A673 (cell line): ENCODE results near the gene PLVAP. TPM values are rescaled to one million over a fixed set of nuclear protein-coding genes. Genes with fewer than 3 reads are reported as not detected.

Experiments
- BruUV-seq: library from RNA; stranded (reverse); fragments of 400-500 nt; replicated peaks from 2 replicates; lab custom pipeline; 2021; lab: Mats Ljungman, UMichigan
- CTCF ChIA-PET: fragments of 300-600 bp; sonication (Branson Sonifier 250); formaldehyde crosslinking; loops from one replicate; lab custom pipeline; 2022; ENCODE audit warnings: antibody characterized with exemption; lab: Charles Lee
- POLR2A ChIA-PET: fragments of 300-600 bp; sonication (Branson Sonifier 250); formaldehyde crosslinking; loops from one replicate; lab custom pipeline; 2022; ENCODE audit warnings: antibody characterized with exemption; ENCODE audit not compliant: low non-redundant PET; lab: Charles Lee
- DNase-seq: peaks from one replicate; pipeline ENCODE4 v3.0.0-alpha.2; 2015; ENCODE audit warnings: low spot score
- H3K27ac ChIP-seq: fragments of 200-600 bp; sonication (generic); 2 replicates; pipeline ENCODE4 v1.5.1; 2016; ENCODE audit warnings: mixed run types, low read depth, mild to moderate bottlenecking, mixed read lengths, antibody characterized with exemption, low read length; ENCODE audit not compliant: poor library complexity, severe bottlenecking
- H3K27me3 ChIP-seq: fragments of 200-600 bp; sonication (generic); replicated peaks from 2 replicates; pipeline ENCODE4 v1.6.1; 2017; ENCODE audit warnings: mixed run types, low read depth, mild to moderate bottlenecking, mixed read lengths, antibody characterized with exemption, low read length; ENCODE audit not compliant: insufficient read depth, poor library complexity
- H3K36me3 ChIP-seq: fragments of 200-600 bp; sonication (generic); 2 replicates; pipeline ENCODE4 v1.6.1; 2016; ENCODE audit warnings: mixed run types, mild to moderate bottlenecking, mixed read lengths, antibody characterized with exemption, low read length; ENCODE audit not compliant: insufficient read depth, poor library complexity, severe bottlenecking
- H3K4me1 ChIP-seq: fragments of 200-600 bp; sonication (generic); 2 replicates; pipeline ENCODE4 v1.6.1; 2017; ENCODE audit warnings: mixed run types, mild to moderate bottlenecking, mixed read lengths, antibody characterized with exemption, low read length; ENCODE audit not compliant: insufficient read depth, poor library complexity, severe bottlenecking
- H3K4me3 ChIP-seq: fragments of 200-600 bp; sonication (generic); 2 replicates; pipeline ENCODE4 v1.5.1; 2016; ENCODE audit warnings: low read depth, mixed run types, mild to moderate bottlenecking, mixed read lengths, low read length; ENCODE audit not compliant: poor library complexity, severe bottlenecking
- H3K9me3 ChIP-seq: fragments of 200-600 bp; sonication (generic); 2 replicates; pipeline ENCODE4 v1.6.1; 2016; ENCODE audit warnings: mixed run types, low read depth, mild to moderate bottlenecking, mixed read lengths, antibody characterized with exemption, low read length; ENCODE audit not compliant: poor library complexity, severe bottlenecking
- EZH2 ChIP-seq: fragments of 200-600 bp; sonication (generic); IDR thresholded peaks from 2 replicates; pipeline ENCODE4 v1.6.1; 2017; ENCODE audit warnings: borderline replicate concordance, low read depth, mild to moderate bottlenecking, mixed read lengths, antibody characterized with exemption, low read length; ENCODE audit not compliant: poor library complexity, severe bottlenecking
- intact Hi-C: fragments of 100-400 bp; cut with micrococcal nuclease; formaldehyde crosslinking; loops from one replicate; pipeline ENCODE4 v1.10.0; 2022; ENCODE audit not compliant: unreplicated experiment
- total RNA-seq: library from RNA; stranded (reverse); gene quantifications from 2 replicates; pipeline ENCODE4 v1.2.3, GENCODE V29; 2021
- TF ChIP-seq, protein P1 (sequence below): fragments of 300-800, 200-600 bp; sonication (generic); conservative IDR thresholded peaks from 2 replicates; pipeline ENCODE4 v1.5.1; 2017; ENCODE audit warnings: low read depth, mild to moderate bottlenecking, antibody characterized with exemption, low read length, moderate library complexity, mixed read lengths

The PLVAP gene
- total RNA-seq, 1 experiment from 2014 or later, result 0.24 TPM

DNA sequence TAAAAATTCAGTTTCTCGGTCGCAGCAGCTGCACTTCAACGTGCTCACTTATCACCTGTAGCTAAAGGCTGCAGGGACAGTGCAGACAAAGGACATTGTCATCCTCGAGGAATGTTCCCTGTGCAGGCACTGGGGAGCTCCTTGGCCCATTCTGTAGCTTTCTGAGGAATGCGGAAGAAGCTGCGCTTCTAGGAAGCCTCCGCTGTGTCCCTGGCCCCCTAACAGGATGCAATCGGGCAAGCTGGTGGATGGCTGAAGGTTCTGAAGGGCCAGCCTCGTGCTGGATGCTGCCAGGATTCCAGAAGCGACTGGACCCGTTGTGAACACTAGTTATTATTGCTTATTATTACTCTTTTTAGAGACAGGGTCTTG, 50.6 kb downstream of the PLVAP start:
- intact Hi-C loops, result no loop called here
- Histone ChIP-seq H3K4me3 (no peak overlapping the region), H3K27ac (no peak overlapping the region), H3K9me3 (no peaks in the 10 kb centered on the region), H3K36me3 (peaks cover 14% of the 10 kb centered on the region), H3K27me3 (no peaks in the 10 kb centered on the region), H3K4me1 (no peaks in the 10 kb centered on the region)
- no TSS peak for BruUV-seq
- ChIA-PET POLR2A (interaction anchor here (1.0 kb wide), 1 partner anchor 9 kb away, joined by 4 read pairs; no protein-coding TSS in a partner anchor), CTCF (no interaction called here)
- TF ChIP-seq, protein P1, sequence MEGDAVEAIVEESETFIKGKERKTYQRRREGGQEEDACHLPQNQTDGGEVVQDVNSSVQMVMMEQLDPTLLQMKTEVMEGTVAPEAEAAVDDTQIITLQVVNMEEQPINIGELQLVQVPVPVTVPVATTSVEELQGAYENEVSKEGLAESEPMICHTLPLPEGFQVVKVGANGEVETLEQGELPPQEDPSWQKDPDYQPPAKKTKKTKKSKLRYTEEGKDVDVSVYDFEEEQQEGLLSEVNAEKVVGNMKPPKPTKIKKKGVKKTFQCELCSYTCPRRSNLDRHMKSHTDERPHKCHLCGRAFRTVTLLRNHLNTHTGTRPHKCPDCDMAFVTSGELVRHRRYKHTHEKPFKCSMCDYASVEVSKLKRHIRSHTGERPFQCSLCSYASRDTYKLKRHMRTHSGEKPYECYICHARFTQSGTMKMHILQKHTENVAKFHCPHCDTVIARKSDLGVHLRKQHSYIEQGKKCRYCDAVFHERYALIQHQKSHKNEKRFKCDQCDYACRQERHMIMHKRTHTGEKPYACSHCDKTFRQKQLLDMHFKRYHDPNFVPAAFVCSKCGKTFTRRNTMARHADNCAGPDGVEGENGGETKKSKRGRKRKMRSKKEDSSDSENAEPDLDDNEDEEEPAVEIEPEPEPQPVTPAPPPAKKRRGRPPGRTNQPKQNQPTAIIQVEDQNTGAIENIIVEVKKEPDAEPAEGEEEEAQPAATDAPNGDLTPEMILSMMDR, result no peak
- DNase-seq, result no peak

DNA sequence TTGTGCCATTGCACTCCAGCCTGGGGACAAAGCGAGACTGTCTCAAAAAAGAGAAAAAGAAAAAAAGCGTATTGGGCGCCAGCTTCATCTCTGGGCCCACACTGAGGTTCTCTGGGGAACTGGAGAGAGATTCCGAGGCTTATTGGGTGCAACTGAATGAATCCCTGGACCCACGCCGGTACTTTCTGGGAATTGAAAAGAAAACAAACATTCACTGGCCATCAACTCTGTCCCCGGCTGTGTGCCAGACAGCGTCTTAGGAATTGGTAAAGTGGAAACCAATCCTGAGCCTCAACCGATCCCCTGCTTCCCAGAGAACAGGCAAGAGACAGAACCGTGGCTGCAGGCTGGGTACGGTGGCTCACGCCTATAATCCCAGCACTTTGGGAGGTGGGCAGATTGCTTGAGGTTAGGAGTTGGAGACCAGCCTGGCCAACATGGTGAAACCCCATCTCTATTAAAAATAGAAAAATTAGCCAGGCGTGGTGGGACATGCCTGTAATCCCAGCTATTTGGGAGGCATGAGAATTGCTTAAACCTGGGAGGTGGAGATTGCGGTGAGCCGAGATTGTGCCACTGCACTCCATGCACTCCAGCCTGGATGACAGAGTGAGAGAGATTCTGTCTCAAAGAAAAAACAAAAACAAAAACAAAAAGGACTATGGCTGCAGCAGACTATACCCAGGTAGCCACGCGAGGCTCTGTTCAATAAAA, 51.1 kb downstream of the PLVAP start:
- Histone ChIP-seq H3K4me3 (no peak overlapping the region), H3K27me3 (no peaks in the 10 kb centered on the region), H3K36me3 (peaks cover 14% of the 10 kb centered on the region), H3K4me1 (no peaks in the 10 kb centered on the region), H3K9me3 (no peaks in the 10 kb centered on the region), H3K27ac (no peak overlapping the region)
- no peak for DNase-seq
- POLR2A ChIA-PET, result interaction anchor here (1.0 kb wide), 1 partner anchor 10 kb away, joined by 4 read pairs; no protein-coding TSS in a partner anchor
- TF ChIP-seq, protein P1, result no peak
- no peak for TF ChIP-seq EZH2
- no TSS peak for BruUV-seq
- intact Hi-C loops, result no loop called here
- CTCF ChIA-PET, result no interaction called here

DNA sequence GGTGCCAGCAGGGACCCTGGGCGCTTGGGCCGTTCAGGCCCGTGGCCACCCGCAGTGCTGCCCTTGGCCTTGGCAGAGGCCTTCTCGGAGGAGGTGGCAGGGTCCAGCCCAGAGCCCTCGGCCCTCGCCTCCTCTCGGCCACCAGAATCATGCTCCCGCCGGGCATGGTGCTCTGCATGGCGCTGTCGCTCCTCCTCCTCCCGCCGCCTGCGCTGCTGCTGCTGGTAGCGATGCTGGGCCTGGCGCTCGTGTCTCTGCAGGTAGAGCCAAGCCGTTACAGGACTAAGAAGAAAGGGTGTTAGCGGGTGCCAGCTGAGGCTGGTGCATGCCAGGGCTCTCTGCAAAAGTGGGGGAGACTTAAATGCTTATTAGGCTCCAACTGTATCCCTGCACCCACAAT, 52.0 kb downstream of the PLVAP start:
- no peaks in the 10 kb centered on the region for H3K9me3 ChIP-seq
- H3K36me3 ChIP-seq, result peaks cover 17% of the 10 kb centered on the region
- no peak for TF ChIP-seq EZH2
- TF ChIP-seq, protein P1, result no peak
- intact Hi-C loops, result no loop called here
- DNase-seq, result no peak
- H3K27me3 ChIP-seq, result no peaks in the 10 kb centered on the region
- no peaks in the 10 kb centered on the region for H3K4me1 ChIP-seq
- no peak overlapping the region for H3K4me3 ChIP-seq
- CTCF ChIA-PET, result no interaction called here
- H3K27ac ChIP-seq, result no peak overlapping the region
- POLR2A ChIA-PET, result no interaction called here
- BruUV-seq, result no TSS peak
